ENCODE data around the gene KSR2. TPM values are rescaled to one million over a fixed set of nuclear protein-coding genes. Genes with fewer than 3 reads are reported as not detected.

The KSR2 gene
- total RNA-seq, 1 experiment from 2014 or later = 0.15 TPM

- CTCF ChIA-PET = no interaction called here
- DNase-seq (ENCODE audit: low read depth, low spot score) (no peak), ATAC-seq (no peak)
- in situ Hi-C loops (cut with HindIII; ENCODE audit: low pct_unique_long_range_greater_than_20kb, low sequenced_read_pairs) (no loop called here), intact Hi-C loops (cut with micrococcal nuclease; ENCODE audit: unreplicated experiment) (no loop called here)
- TF ChIP-seq POLR2AphosphoS5 (IDR thresholded peaks at IDR 0.05; ENCODE audit: low read depth, low read length) = no peak
- TF ChIP-seq REST (IDR thresholded peaks at IDR 0.05; ENCODE audit: insufficient read depth in 1 of 2, low read depth in 2 of 2, low read length in 1 of 2) = no peak
- H3K4me3 ChIP-seq (ENCODE audit: low read depth in 2 of 2, low read length in 2 of 2) = no peak overlapping the region
- H3K4me1 ChIP-seq (ENCODE audit: control insufficient read depth, insufficient read depth, low read length) = no peaks in the 10 kb centered on the region
- no peaks in the 10 kb centered on the region for H3K36me3 ChIP-seq (ENCODE audit: control insufficient read depth, insufficient read depth, low read length)
- no TSS peak for BruUV-seq (replicated peaks)
- no peaks in the 10 kb centered on the region for H3K9me3 ChIP-seq (ENCODE audit: control insufficient read depth, insufficient read depth, low read depth, low read length)
- POLR2A ChIA-PET = no interaction called here
- peaks cover 3% of the 10 kb centered on the region for H3K27me3 ChIP-seq (ENCODE audit: control insufficient read depth, insufficient read depth, low read length)
- H3K27ac ChIP-seq (ENCODE audit: low read length) = no peak overlapping the region
Measured at GRCh38 chr12:117551665-117552064, 417.1 kb downstream of the KSR2 start.

GRCh38 chr12:117547209-117547608, 421.6 kb downstream of the KSR2 start:
- ChIA-PET CTCF (no interaction called here), POLR2A (no interaction called here)
- ATAC-seq = no peak
- Histone ChIP-seq H3K36me3 (ENCODE audit: control insufficient read depth, insufficient read depth, low read length) (no peaks in the 10 kb centered on the region), H3K27ac (ENCODE audit: low read length) (no peak overlapping the region), H3K27me3 (ENCODE audit: control insufficient read depth, insufficient read depth, low read length) (peaks cover 13% of the 10 kb centered on the region), H3K4me3 (ENCODE audit: low read depth in 2 of 2, low read length in 2 of 2) (no peak overlapping the region), H3K4me1 (ENCODE audit: control insufficient read depth, insufficient read depth, low read length) (no peaks in the 10 kb centered on the region), H3K9me3 (ENCODE audit: control insufficient read depth, insufficient read depth, low read depth, low read length) (no peaks in the 10 kb centered on the region)
- intact Hi-C loops (cut with micrococcal nuclease; ENCODE audit: unreplicated experiment) = no loop called here
- in situ Hi-C loops (cut with HindIII; ENCODE audit: low pct_unique_long_range_greater_than_20kb, low sequenced_read_pairs) = no loop called here
- no peak for DNase-seq (ENCODE audit: low read depth, low spot score)
- no TSS peak for BruUV-seq (replicated peaks)
- TF ChIP-seq TCF7L2 (IDR thresholded peaks at IDR 0.05; ENCODE audit: low read depth, low read length) = no peak
- TF ChIP-seq REST (IDR thresholded peaks at IDR 0.05; ENCODE audit: insufficient read depth in 1 of 2, low read depth in 2 of 2, low read length in 1 of 2) = no peak
- no peak for TF ChIP-seq SIN3A (IDR thresholded peaks at IDR 0.05; ENCODE audit: borderline replicate concordance, insufficient read depth, low read depth, low read length)
- TF ChIP-seq CTCF (IDR thresholded peaks at IDR 0.05) = no peak
- TF ChIP-seq POLR2AphosphoS5 (IDR thresholded peaks at IDR 0.05; ENCODE audit: low read depth, low read length) = no peak
